Measurements from ENCODE around the gene C2orf49. TPM values are rescaled to one million over a fixed set of nuclear protein-coding genes. Genes with fewer than 3 reads are reported as not detected.

Gene C2orf49
- total RNA-seq, 1 experiment from 2014 or later = 18.1 TPM

- Mint-ChIP-seq H3K4me3 (ENCODE audit: low read depth, unreplicated experiment) (no peak overlapping the region), H3K9me3 (ENCODE audit: low read depth, unreplicated experiment) (no peaks in the 10 kb centered on the region), H3K4me1 (ENCODE audit: low read depth, unreplicated experiment) (peaks cover 26% of the 10 kb centered on the region), H3K27me3 (ENCODE audit: unreplicated experiment) (no peaks in the 10 kb centered on the region), H3K27ac (ENCODE audit: unreplicated experiment) (no peak overlapping the region), H3K36me3 (ENCODE audit: insufficient read depth, unreplicated experiment) (peaks cover 79% of the 10 kb centered on the region)
- intact Hi-C loops (cut with micrococcal nuclease; ENCODE audit: unreplicated experiment) = no loop called here
- CTCF ChIA-PET = no interaction called here
- no peak for DNase-seq
- TF ChIP-seq CTCF (IDR thresholded peaks at IDR 0.05; ENCODE audit: unreplicated experiment) = no peak
- no TSS peak for BruUV-seq (replicated peaks)
Measured at GRCh38 chr2:105371810-105372209, 34.5 kb downstream of the C2orf49 start.

- Mint-ChIP-seq H3K27ac (ENCODE audit: unreplicated experiment) (no peak overlapping the region), H3K4me3 (ENCODE audit: low read depth, unreplicated experiment) (no peak overlapping the region), H3K4me1 (ENCODE audit: low read depth, unreplicated experiment) (peaks cover 34% of the 10 kb centered on the region), H3K9me3 (ENCODE audit: low read depth, unreplicated experiment) (no peaks in the 10 kb centered on the region), H3K36me3 (ENCODE audit: insufficient read depth, unreplicated experiment) (peaks cover 81% of the 10 kb centered on the region), H3K27me3 (ENCODE audit: unreplicated experiment) (no peaks in the 10 kb centered on the region)
- DNase-seq = no peak
- CTCF ChIA-PET = no interaction called here
- intact Hi-C loops (cut with micrococcal nuclease; ENCODE audit: unreplicated experiment) = no loop called here
- BruUV-seq (replicated peaks) = no TSS peak
- TF ChIP-seq CTCF (IDR thresholded peaks at IDR 0.05; ENCODE audit: unreplicated experiment) = no peak
Measured at GRCh38 chr2:105373344-105373781, 36.0 kb downstream of the C2orf49 start.

- DNase-seq = no peak
- intact Hi-C loops (cut with micrococcal nuclease; ENCODE audit: unreplicated experiment) = no loop called here
- no peaks in the 10 kb centered on the region for H3K9me3 Mint-ChIP-seq (ENCODE audit: low read depth, unreplicated experiment)
- H3K27me3 Mint-ChIP-seq (ENCODE audit: unreplicated experiment) = no peaks in the 10 kb centered on the region
- no peak for TF ChIP-seq CTCF (IDR thresholded peaks at IDR 0.05; ENCODE audit: unreplicated experiment)
- no peak overlapping the region for H3K4me3 Mint-ChIP-seq (ENCODE audit: low read depth, unreplicated experiment)
- H3K4me1 Mint-ChIP-seq (ENCODE audit: low read depth, unreplicated experiment) = peaks cover 34% of the 10 kb centered on the region
- BruUV-seq (replicated peaks) = no TSS peak
- no peak overlapping the region for H3K27ac Mint-ChIP-seq (ENCODE audit: unreplicated experiment)
- CTCF ChIA-PET = no interaction called here
- peaks cover 80% of the 10 kb centered on the region for H3K36me3 Mint-ChIP-seq (ENCODE audit: insufficient read depth, unreplicated experiment)
Measured at GRCh38 chr2:105373895-105374401, 36.6 kb downstream of the C2orf49 start.

- peak overlapping the region; percentile 21 for H3K27ac Mint-ChIP-seq (ENCODE audit: unreplicated experiment)
- H3K4me3 Mint-ChIP-seq (ENCODE audit: low read depth, unreplicated experiment) = no peak overlapping the region
Measured at GRCh38 chr2:105375001-105375561, 37.7 kb downstream of the C2orf49 start.

More at GRCh38 chr2:105375001-105375561, 37.7 kb downstream of the C2orf49 start:
- no peaks in the 10 kb centered on the region for H3K27me3 Mint-ChIP-seq (ENCODE audit: unreplicated experiment)
- H3K9me3 Mint-ChIP-seq (ENCODE audit: low read depth, unreplicated experiment) = peaks cover 3% of the 10 kb centered on the region
- CTCF ChIA-PET = no interaction called here
- H3K36me3 Mint-ChIP-seq (ENCODE audit: insufficient read depth, unreplicated experiment) = peaks cover 77% of the 10 kb centered on the region
- no peak for TF ChIP-seq CTCF (IDR thresholded peaks at IDR 0.05; ENCODE audit: unreplicated experiment)
- H3K4me1 Mint-ChIP-seq (ENCODE audit: low read depth, unreplicated experiment) = peaks cover 35% of the 10 kb centered on the region
- no peak for DNase-seq
- intact Hi-C loops (cut with micrococcal nuclease; ENCODE audit: unreplicated experiment) = no loop called here
- BruUV-seq (replicated peaks) = no TSS peak

Data from Calu3 (cell line).